SU-DHL-6 (cell line): ENCODE measurements around the gene DENND1B.

Source experiments
- H2AFZ ChIP-seq: fragments of 200-600 bp; sonication (generic); 2 replicates; pipeline ENCODE4 v1.6.1; 2014; ENCODE audit warnings: low read depth, mild to moderate bottlenecking, moderate library complexity, mixed read lengths, antibody characterized with exemption, low read length; ENCODE audit not compliant: severe bottlenecking
- H3F3A ChIP-seq: fragments of 200-600 bp; shearing (Covaris generic); 2 replicates; pipeline ENCODE4 v1.6.0; 2016; ENCODE audit warnings: antibody characterized with exemption, mild to moderate bottlenecking; ENCODE audit not compliant: insufficient read depth
- H3K27ac ChIP-seq: fragments of 200-600 bp; sonication (generic); 2 replicates; pipeline ENCODE4 v1.5.1; 2016; ENCODE audit warnings: low read depth, mild to moderate bottlenecking, low read length, moderate library complexity, mixed read lengths
- H3K27me3 ChIP-seq: fragments of 200-600 bp; sonication (generic), shearing (Covaris generic); 2 replicates; pipeline ENCODE4 v1.6.0; 2014; ENCODE audit warnings: mild to moderate bottlenecking, low read length
- H3K36me3 ChIP-seq: fragments of 200-600 bp; sonication (generic); 2 replicates; pipeline ENCODE4 v1.6.1; 2014; ENCODE audit warnings: mild to moderate bottlenecking, low read length, mixed read lengths
- H3K4me2 ChIP-seq: fragments of 300-600, 200-600 bp; shearing (Covaris generic), sonication (generic); 2 replicates; pipeline ENCODE4 v1.6.0; 2014; ENCODE audit warnings: low read length, low read depth, mild to moderate bottlenecking; ENCODE audit not compliant: poor library complexity, severe bottlenecking
- H3K4me3 ChIP-seq: fragments of 200-600 bp; sonication (generic); 2 replicates; pipeline ENCODE4 v1.5.1; 2014; ENCODE audit warnings: antibody characterized with exemption, low read length, mild to moderate bottlenecking, mixed read lengths; ENCODE audit not compliant: insufficient read depth, poor library complexity, severe bottlenecking
- H3K79me2 ChIP-seq: fragments of 200-600 bp; sonication (generic); 2 replicates; pipeline ENCODE4 v1.6.1; 2014; ENCODE audit warnings: mild to moderate bottlenecking, low read length, moderate library complexity; ENCODE audit not compliant: insufficient read depth
- H3K9ac ChIP-seq: fragments of 200-600 bp; sonication (generic); 2 replicates; pipeline ENCODE4 v1.7.0; 2014; ENCODE audit warnings: mild to moderate bottlenecking, low read length
- H3K9me2 ChIP-seq: fragments of 200-600 bp; sonication (generic); replicated peaks from 2 replicates; pipeline ENCODE4 v1.6.1; 2014; ENCODE audit warnings: low read length; ENCODE audit not compliant: insufficient read depth
- H3K9me3 ChIP-seq: fragments of 200-600 bp; sonication (generic); 2 replicates; pipeline ENCODE4 v1.6.1; 2014; ENCODE audit warnings: low read length, mixed read lengths; ENCODE audit not compliant: insufficient read depth
- H4K20me1 ChIP-seq: fragments of 200-600 bp; sonication (generic); 2 replicates; pipeline ENCODE4 v1.6.1; 2014; ENCODE audit warnings: low read depth, mild to moderate bottlenecking, antibody characterized with exemption, low read length, moderate library complexity, mixed read lengths
- CTCF ChIP-seq: fragments of 200-600 bp; sonication (generic); IDR thresholded peaks from one replicate; pipeline ENCODE4 v1.5.1; 2017; ENCODE audit warnings: antibody characterized with exemption, mild to moderate bottlenecking, low read length, moderate library complexity; ENCODE audit not compliant: insufficient read depth, poor library complexity, severe bottlenecking
- EZH2phosphoT487 ChIP-seq: fragments of 200-600 bp; sonication (generic), shearing (Covaris generic); conservative IDR thresholded peaks from 2 replicates; pipeline ENCODE4 v1.6.1; 2018; ENCODE audit warnings: mild to moderate bottlenecking, antibody characterized with exemption, low read length, moderate library complexity, mixed read lengths

DENND1B gene

GRCh38 chr1:197690074-197690473 is 85.2 kb downstream of the DENND1B start:
- Histone ChIP-seq H2AFZ (no peak overlapping the region), H4K20me1 (no peaks in the 10 kb centered on the region), H3K9me2 (no peaks in the 10 kb centered on the region), H3F3A (peaks cover 10% of the 10 kb centered on the region; the same call in 1 of the 2 replicates), H3K27me3 (no peaks in the 10 kb centered on the region), H3K27ac (no peak overlapping the region), H3K9me3 (peaks cover 6% of the 10 kb centered on the region; the same call in 1 of the 2 replicates), H3K36me3 (peaks cover 29% of the 10 kb centered on the region), H3K9ac (no peak overlapping the region), H3K79me2 (peaks cover 81% of the 10 kb centered on the region), H3K4me3 (no peak overlapping the region), H3K4me2 (no peak overlapping the region)
- no peak for TF ChIP-seq CTCF
- TF ChIP-seq EZH2phosphoT487 = no peak

- H3K79me2 ChIP-seq = peaks cover 83% of the 10 kb centered on the region
- H4K20me1 ChIP-seq = no peaks in the 10 kb centered on the region
- no peaks in the 10 kb centered on the region for H3K9me2 ChIP-seq
- H3K27ac ChIP-seq = no peak overlapping the region
- H3K27me3 ChIP-seq = no peaks in the 10 kb centered on the region
- no peak overlapping the region for H3K4me2 ChIP-seq
- peaks cover 6% of the 10 kb centered on the region; the same call in 1 of the 2 replicates for H3K9me3 ChIP-seq
- H3K9ac ChIP-seq = no peak overlapping the region
- no peak overlapping the region for H3K4me3 ChIP-seq
- H2AFZ ChIP-seq = no peak overlapping the region
- peaks cover 29% of the 10 kb centered on the region for H3K36me3 ChIP-seq
- no peak for TF ChIP-seq CTCF
- H3F3A ChIP-seq = no peaks in the 10 kb centered on the region
These were observed 87.0 kb downstream of the DENND1B start for GRCh38 chr1:197688233-197688632.

- no peaks in the 10 kb centered on the region for H3K9me2 ChIP-seq
- no peak overlapping the region for H2AFZ ChIP-seq
- TF ChIP-seq CTCF = no peak
- H3K4me3 ChIP-seq = no peak overlapping the region
- H3K4me2 ChIP-seq = no peak overlapping the region
- H3K79me2 ChIP-seq = peaks cover 83% of the 10 kb centered on the region
- H3F3A ChIP-seq = no peaks in the 10 kb centered on the region
- H3K9ac ChIP-seq = no peak overlapping the region
- H4K20me1 ChIP-seq = no peaks in the 10 kb centered on the region
- H3K27ac ChIP-seq = no peak overlapping the region
- no peaks in the 10 kb centered on the region for H3K27me3 ChIP-seq
- H3K9me3 ChIP-seq = peaks cover 6% of the 10 kb centered on the region; the same call in 1 of the 2 replicates
- H3K36me3 ChIP-seq = peaks cover 29% of the 10 kb centered on the region
These were observed 88.5 kb downstream of the DENND1B start for GRCh38 chr1:197686702-197687355.
